ENCODE results near the gene PIP4K2C. TPM values are rescaled to one million over a fixed set of nuclear protein-coding genes. Genes with fewer than 3 reads are reported as not detected.

Gene PIP4K2C
- total and polyA plus RNA-seq, 10 of the 15 experiments (the other 5 are each of a cell fraction or from before 2014, with no cell fraction given): 4.8 to 25.1 (median 14.9) TPM

DNA sequence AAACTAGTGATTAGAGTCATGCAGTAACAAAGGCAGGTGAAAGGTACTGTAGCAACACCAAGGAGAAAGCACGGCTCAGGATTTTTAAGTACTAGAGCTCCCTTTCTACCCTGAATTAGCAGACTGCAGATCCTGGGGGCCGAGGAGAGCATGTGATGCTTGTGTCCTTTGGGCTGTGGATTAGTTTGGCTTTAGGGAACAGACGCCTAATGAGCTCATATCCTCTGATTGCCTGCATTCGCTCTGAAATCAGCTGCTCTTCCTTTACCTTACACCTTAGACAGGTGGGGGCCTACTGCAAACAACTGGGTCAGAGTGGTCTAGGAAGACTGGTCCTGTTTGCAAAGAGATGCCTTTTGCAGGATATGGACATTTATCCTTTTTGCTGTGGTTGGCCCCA, 2.2 kb downstream of the PIP4K2C start:
- H3K4me3 ChIP-seq: no peak overlapping the region
- no peak overlapping the region for H3K27ac ChIP-seq (ENCODE audit: control insufficient read depth, insufficient read depth)
- TF ChIP-seq MYB (IDR thresholded peaks at IDR 0.05; ENCODE audit: borderline replicate concordance, low read depth, low read length) (no peak), PML (IDR thresholded peaks at IDR 0.05; ENCODE audit: low read length) (no peak)
- TF ChIP-seq, protein P1, sequence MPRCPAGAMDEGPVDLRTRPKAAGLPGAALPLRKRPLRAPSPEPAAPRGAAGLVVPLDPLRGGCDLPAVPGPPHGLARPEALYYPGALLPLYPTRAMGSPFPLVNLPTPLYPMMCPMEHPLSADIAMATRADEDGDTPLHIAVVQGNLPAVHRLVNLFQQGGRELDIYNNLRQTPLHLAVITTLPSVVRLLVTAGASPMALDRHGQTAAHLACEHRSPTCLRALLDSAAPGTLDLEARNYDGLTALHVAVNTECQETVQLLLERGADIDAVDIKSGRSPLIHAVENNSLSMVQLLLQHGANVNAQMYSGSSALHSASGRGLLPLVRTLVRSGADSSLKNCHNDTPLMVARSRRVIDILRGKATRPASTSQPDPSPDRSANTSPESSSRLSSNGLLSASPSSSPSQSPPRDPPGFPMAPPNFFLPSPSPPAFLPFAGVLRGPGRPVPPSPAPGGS (IDR thresholded peaks at IDR 0.05; ENCODE audit: borderline replicate concordance, insufficient read depth, low read depth, low read length, poor library complexity, severe bottlenecking): no peak
- TF ChIP-seq, protein P2, sequence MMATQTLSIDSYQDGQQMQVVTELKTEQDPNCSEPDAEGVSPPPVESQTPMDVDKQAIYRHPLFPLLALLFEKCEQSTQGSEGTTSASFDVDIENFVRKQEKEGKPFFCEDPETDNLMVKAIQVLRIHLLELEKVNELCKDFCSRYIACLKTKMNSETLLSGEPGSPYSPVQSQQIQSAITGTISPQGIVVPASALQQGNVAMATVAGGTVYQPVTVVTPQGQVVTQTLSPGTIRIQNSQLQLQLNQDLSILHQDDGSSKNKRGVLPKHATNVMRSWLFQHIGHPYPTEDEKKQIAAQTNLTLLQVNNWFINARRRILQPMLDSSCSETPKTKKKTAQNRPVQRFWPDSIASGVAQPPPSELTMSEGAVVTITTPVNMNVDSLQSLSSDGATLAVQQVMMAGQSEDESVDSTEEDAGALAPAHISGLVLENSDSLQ (IDR thresholded peaks at IDR 0.05): no peak
- H3K9ac ChIP-seq (ENCODE audit: control insufficient read depth, insufficient read depth, low read length): no peak overlapping the region
- in situ Hi-C loops (cut with MboI) (no loop called here), intact Hi-C loops (cut with micrococcal nuclease; ENCODE audit: unreplicated experiment) (loop anchor here (5.0 kb wide), 1 partner anchor 99 kb away; the partner anchor contains the start of gene OS9)
- WGBS (ENCODE audit: insufficient coverage, insufficient replicate concordance, low lambda C conversion rate, missing lambda C conversion rate): 95% methylated on average over 4 of the region's 4 CpGs
- no peak overlapping the region for H2AFZ ChIP-seq (ENCODE audit: control insufficient read depth, low read depth, low read length)
- FAIRE-seq (no peak), ATAC-seq (no peak), DNase-seq (ENCODE audit: low read depth, low spot score) (no peak)
- peaks cover 7% of the 10 kb centered on the region for H3K79me2 ChIP-seq (ENCODE audit: control insufficient read depth, insufficient read depth, low read length)
- H4K20me1 ChIP-seq (ENCODE audit: control insufficient read depth, insufficient read depth): no peaks in the 10 kb centered on the region
- no TSS peak for BruUV-seq (replicated peaks)
- H3K4me2 ChIP-seq (ENCODE audit: control insufficient read depth, insufficient read depth): no peak overlapping the region
- H3K36me3 ChIP-seq (ENCODE audit: control insufficient read depth in 2 of 2, insufficient read depth in 2 of 2, low read length in 1 of 2): no peaks in the 10 kb centered on the region
- H3K4me1 ChIP-seq (ENCODE audit: control insufficient read depth, insufficient read depth, low read length): peaks cover 4% of the 10 kb centered on the region; the same call in 1 of the 2 replicates
- H3K9me3 ChIP-seq (replicated peaks; ENCODE audit: control insufficient read depth, insufficient read depth, low read length): no peaks in the 10 kb centered on the region
- ChIA-PET POLR2A (interaction anchor here (1.0 to 2.0 kb wide), 7 partner anchors 8 to 69 kb away, joined by 3 to 9 read pairs (median 4); no protein-coding TSS in a partner anchor), RAD21 (ENCODE audit: unreplicated experiment) (interaction anchor here (0.6 to 1.0 kb wide), 4 partner anchors 12 to 169 kb away, joined by 3 to 4 read pairs (median 4); no protein-coding TSS in a partner anchor), SMC1A (ENCODE audit: uncharacterized antibody, unreplicated experiment) (interaction anchor here (0.6 to 2.8 kb wide), 9 partner anchors 8 to 1115 kb away, joined by 3 to 15 read pairs (median 4); partner anchors contain the start of gene GLI1), CTCF (interaction anchor here (0.5 to 5.1 kb wide), 14 partner anchors 10 to 307 kb away, joined by 3 to 52 read pairs (median 4); partner anchors contain the start of genes DCTN2 and OS9)
- H3K27me3 ChIP-seq (replicated peaks in 1 of 2; ENCODE audit: control insufficient read depth in 2 of 2, insufficient read depth in 2 of 2, low read length in 1 of 2): no peaks in the 10 kb centered on the region
